Endodermal cell (in vitro differentiated cells): ENCODE results near the gene SERINC1. TPM values are rescaled to one million over a fixed set of nuclear protein-coding genes. Genes with fewer than 3 reads are reported as not detected.
A peak's percentile ranks its signal among the peaks of the same experiment; 100 is the strongest.

Experiments
- DNase-seq: peaks from one replicate; pipeline ENCODE4 v3.0.0-alpha.2; 2017
- H3K27ac ChIP-seq: 2 replicates; pipeline ENCODE4 v1.5.1; 2013; ENCODE audit warnings: mild to moderate bottlenecking, low read depth, low read length, moderate library complexity
- H3K27me3 ChIP-seq: 2 replicates; pipeline ENCODE4 v1.6.1; 2013; ENCODE audit warnings: mild to moderate bottlenecking, low read length, moderate library complexity; ENCODE audit not compliant: insufficient read depth, control insufficient read depth, poor library complexity, severe bottlenecking
- H3K36me3 ChIP-seq: 2 replicates; pipeline ENCODE4 v1.7.0; 2013; ENCODE audit warnings: mild to moderate bottlenecking, low read length, moderate library complexity; ENCODE audit not compliant: control insufficient read depth, insufficient read depth
- H3K4me1 ChIP-seq: one replicate; pipeline ENCODE4 v1.7.0; 2013; ENCODE audit warnings: low read length; ENCODE audit not compliant: control insufficient read depth, insufficient read depth
- H3K4me3 ChIP-seq: 2 replicates; pipeline ENCODE4 v1.5.1; 2013; ENCODE audit warnings: mild to moderate bottlenecking, low read length, moderate library complexity
- H3K9ac ChIP-seq: 2 replicates; pipeline ENCODE4 v1.6.1; 2013; ENCODE audit warnings: mild to moderate bottlenecking, low read length, moderate library complexity; ENCODE audit not compliant: poor library complexity, severe bottlenecking; ENCODE audit errors: extremely low read depth
- H3K9me3 ChIP-seq: 2 replicates; pipeline ENCODE4 v1.6.1; 2013; ENCODE audit warnings: mild to moderate bottlenecking, low read length, moderate library complexity; ENCODE audit not compliant: control insufficient read depth
- H3K27ac Mint-ChIP-seq: 2 replicates; pipeline ENCODE4 v1.8.0; 2020; ENCODE audit warnings: mixed read lengths
- H3K27me3 Mint-ChIP-seq: 2 replicates; pipeline ENCODE4 v1.8.0; 2021; ENCODE audit warnings: mild to moderate bottlenecking, mixed read lengths; ENCODE audit not compliant: insufficient read depth
- H3K36me3 Mint-ChIP-seq: 2 replicates; pipeline ENCODE4 v1.8.0; 2020; ENCODE audit warnings: low read depth, mixed read lengths
- H3K4me1 Mint-ChIP-seq: 2 replicates; pipeline ENCODE4 v1.8.0; 2020; ENCODE audit warnings: mixed read lengths
- H3K4me3 Mint-ChIP-seq: 2 replicates; pipeline ENCODE4 v1.8.0; 2020; ENCODE audit warnings: mild to moderate bottlenecking, moderate library complexity, mixed read lengths
- H3K9me3 Mint-ChIP-seq: 2 replicates; pipeline ENCODE4 v1.8.0; 2020; ENCODE audit warnings: mild to moderate bottlenecking, mixed read lengths
- CTCF ChIP-seq: fragments of 200-600 bp; sonication (generic); conservative IDR thresholded peaks from 2 replicates; pipeline ENCODE4 v1.5.0; 2021; ENCODE audit warnings: antibody characterized with exemption, mild to moderate bottlenecking
- WGBS, 2 experiments: methylation state at CpG; one replicate each; pipeline versions ENCODE4 v1.1.5 to v1.1.7; 2013; ENCODE audit warnings: missing lambda C conversion rate in 2 of 2, mixed read lengths in 1 of 2; ENCODE audit not compliant: insufficient coverage in 1 of 2, insufficient read length in 1 of 2; 5-methylcytosine and 5-hydroxymethylcytosine counted together
- total RNA-seq, 2 donors: library from RNA; stranded (reverse); fragmentation: NEBNext Ultra II Directional in 1 of 2; extraction: Animal tissue kit (Norgen Biotek cat#: 25700) in 1 of 2; gene quantifications; 2 replicates in 1 of 2; 3 replicates in 1 of 2; pipeline ENCODE4 v1.2.1, GENCODE V29; 2021

Gene SERINC1
- total RNA-seq, 2 donors from 2014 or later, result 77.4 to 79.1 TPM

DNA sequence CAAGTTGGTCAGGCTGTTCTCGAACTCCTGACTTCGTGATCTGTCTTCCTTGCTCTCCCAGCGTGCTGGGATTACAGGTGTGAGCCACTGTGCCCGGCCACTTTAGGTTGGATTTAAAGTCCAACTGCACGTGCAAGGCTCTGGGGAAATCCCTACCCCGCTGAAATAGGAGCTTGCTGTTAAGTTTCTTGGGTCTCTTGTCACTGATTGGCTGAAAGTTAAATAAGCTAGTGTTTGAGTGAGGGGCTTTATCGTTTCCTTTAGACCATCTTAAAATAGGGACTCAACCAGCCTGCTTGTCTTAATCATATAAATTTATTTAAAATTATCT, 11.1 kb upstream of the SERINC1 start:
- peak; percentile 70 for DNase-seq
- no peak for TF ChIP-seq CTCF

GRCh38 chr6:122476131-122476530, 4.5 kb upstream of the SERINC1 start:
- Mint-ChIP-seq H3K4me3 (no peak overlapping the region), H3K27ac (no peak overlapping the region), H3K9me3 (no peaks in the 10 kb centered on the region), H3K36me3 (no peaks in the 10 kb centered on the region), H3K27me3 (no peaks in the 10 kb centered on the region), H3K4me1 (no peaks in the 10 kb centered on the region)
- Histone ChIP-seq H3K36me3 (no peaks in the 10 kb centered on the region), H3K9ac (no peak overlapping the region), H3K9me3 (no peaks in the 10 kb centered on the region), H3K4me3 (no peak overlapping the region), H3K27ac (no peak overlapping the region), H3K27me3 (no peaks in the 10 kb centered on the region), H3K4me1 (no peaks in the 10 kb centered on the region)
- no peak for DNase-seq
- TF ChIP-seq CTCF, result peak; percentile 83

More for the DNA sequence above, 11.1 kb upstream of the SERINC1 start:
- Histone ChIP-seq H3K36me3 (no peaks in the 10 kb centered on the region), H3K4me3 (peak overlapping the region; percentile 59), H3K9me3 (no peaks in the 10 kb centered on the region), H3K4me1 (no peaks in the 10 kb centered on the region), H3K9ac (no peak overlapping the region), H3K27me3 (no peaks in the 10 kb centered on the region), H3K27ac (no peak overlapping the region)
- H3K36me3 Mint-ChIP-seq, result peaks cover 4% of the 10 kb centered on the region
- H3K27ac Mint-ChIP-seq, result peak overlapping the region; percentile 96
- peak overlapping the region; percentile 94 for H3K4me3 Mint-ChIP-seq
- no peaks in the 10 kb centered on the region for H3K9me3 Mint-ChIP-seq
- WGBS, 2 experiments, result 57 to 65% methylated on average over 5 to 7 of the region's 7 CpGs
- H3K4me1 Mint-ChIP-seq, result peaks cover 21% of the 10 kb centered on the region
- H3K27me3 Mint-ChIP-seq, result no peaks in the 10 kb centered on the region

DNA sequence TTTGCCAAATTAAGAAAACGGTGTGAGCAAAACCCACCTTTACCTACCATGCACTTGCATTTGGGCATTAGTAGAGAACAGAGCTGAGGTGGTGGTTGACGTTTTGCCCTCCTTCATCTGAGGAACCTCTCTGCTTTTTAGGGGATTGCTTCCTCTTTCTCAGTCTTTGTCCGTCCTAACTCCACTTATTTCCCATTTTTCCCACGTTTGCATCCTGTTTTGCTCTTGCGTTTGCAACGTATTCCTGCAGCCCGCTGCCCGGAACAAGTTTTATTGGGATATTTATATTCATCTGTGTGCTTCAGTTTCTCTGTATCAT, 374 bp upstream of the SERINC1 start:
- TF ChIP-seq CTCF, result no peak
- Histone ChIP-seq H3K4me3 (peak overlapping the region; percentile 97), H3K9me3 (no peaks in the 10 kb centered on the region), H3K36me3 (peaks cover 1% of the 10 kb centered on the region), H3K9ac (peak overlapping the region; percentile 83), H3K27me3 (no peaks in the 10 kb centered on the region), H3K4me1 (no peaks in the 10 kb centered on the region), H3K27ac (peak overlapping the region; percentile 45)
- peaks cover 12% of the 10 kb centered on the region for H3K4me1 Mint-ChIP-seq
- no peak for DNase-seq
- peaks cover 12% of the 10 kb centered on the region for H3K36me3 Mint-ChIP-seq
- 0 to 30% methylated on average over 3 to 8 of the region's 8 CpGs for WGBS, 2 experiments
- H3K4me3 Mint-ChIP-seq, result peak overlapping the region; percentile 99
- peak overlapping the region; percentile 99 for H3K27ac Mint-ChIP-seq
- no peaks in the 10 kb centered on the region for H3K9me3 Mint-ChIP-seq
- H3K27me3 Mint-ChIP-seq, result no peaks in the 10 kb centered on the region
